ENCODE results near the gene STC2.

- TF ChIP-seq CTCF (IDR thresholded peaks at IDR 0.05; ENCODE audit: low read length) (no peak), EZH2 (IDR thresholded peaks at IDR 0.05; ENCODE audit: borderline replicate concordance, low read length) (no peak)
Measured at GRCh38 chr5:173321886-173322285, 6.3 kb downstream of the STC2 start.
